ENCODE data around the gene VIPAS39.

DNA sequence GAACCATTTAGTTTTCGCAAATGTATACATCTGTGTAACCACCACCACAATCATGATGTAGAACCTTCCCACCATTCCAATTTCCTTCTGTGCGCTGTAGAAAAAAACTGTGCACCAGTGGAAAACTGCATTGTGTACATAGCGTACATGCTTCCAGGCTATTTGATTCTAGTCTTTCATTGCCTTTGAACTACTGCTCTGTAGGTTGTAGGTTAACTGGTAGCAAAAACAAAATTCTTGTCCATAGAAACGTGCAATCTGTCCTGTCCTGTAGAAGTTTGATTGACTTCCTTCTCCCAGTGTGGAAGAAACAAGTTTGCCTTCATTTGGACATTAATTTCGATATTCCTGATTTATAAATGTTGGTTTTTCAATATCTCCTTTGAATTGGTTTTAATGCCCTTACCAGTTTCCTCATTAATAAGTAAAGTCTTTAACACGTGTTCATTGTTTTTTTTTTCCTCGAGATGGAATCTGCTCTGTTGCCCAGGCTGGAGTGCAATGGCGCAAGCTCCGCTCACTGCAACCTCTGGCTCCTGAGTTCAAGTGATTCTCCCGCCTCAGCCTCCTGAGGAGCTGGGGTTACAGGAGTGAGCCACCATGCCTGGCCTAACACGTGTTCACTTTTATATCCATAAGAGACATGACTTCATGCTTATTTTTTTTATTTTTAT is 44.8 kb upstream of the VIPAS39 start:
- no peak for TF ChIP-seq CTCF (IDR thresholded peaks at IDR 0.05)
- no peak for TF ChIP-seq POLR2A (IDR thresholded peaks at IDR 0.05)
